ENCODE data around the gene CASKIN1.

The CASKIN1 gene

GRCh38 chr16:2223942-2224486 is 27.6 kb upstream of the CASKIN1 start:
- TF ChIP-seq CTCF (IDR thresholded peaks at IDR 0.05; ENCODE audit: insufficient read depth, low read length, poor library complexity, severe bottlenecking), result no peak
- TF ChIP-seq EZH2phosphoT487 (conservative IDR thresholded peaks at IDR 0.05; ENCODE audit: low read length), result no peak
- H3K79me2 ChIP-seq (ENCODE audit: insufficient read depth, low read length), result peaks cover 44% of the 10 kb centered on the region
- no peaks in the 10 kb centered on the region for H3K9me2 ChIP-seq (replicated peaks; ENCODE audit: insufficient read depth, low read length)
- H3K27me3 ChIP-seq (ENCODE audit: low read length), result no peaks in the 10 kb centered on the region
- H3K4me2 ChIP-seq (ENCODE audit: low read depth, low read length, poor library complexity, severe bottlenecking), result peak overlapping the region; percentile 80
- peak overlapping the region; percentile 92 for H3K4me3 ChIP-seq (ENCODE audit: insufficient read depth, low read length, poor library complexity, severe bottlenecking)
- peak overlapping the region; percentile 97 for H3K9ac ChIP-seq (ENCODE audit: low read length)
- H3F3A ChIP-seq (ENCODE audit: insufficient read depth), result peaks cover 4% of the 10 kb centered on the region; the same call in 1 of the 2 replicates
- no peaks in the 10 kb centered on the region for H3K36me3 ChIP-seq (ENCODE audit: low read length)
- H4K20me1 ChIP-seq (ENCODE audit: low read depth, low read length), result no peaks in the 10 kb centered on the region
- no peaks in the 10 kb centered on the region for H3K9me3 ChIP-seq (ENCODE audit: insufficient read depth, low read length)
- peak overlapping the region; percentile 70 for H3K27ac ChIP-seq (ENCODE audit: low read depth, low read length)
- H2AFZ ChIP-seq (ENCODE audit: low read depth, low read length, severe bottlenecking), result peak overlapping the region; percentile 50

DNA sequence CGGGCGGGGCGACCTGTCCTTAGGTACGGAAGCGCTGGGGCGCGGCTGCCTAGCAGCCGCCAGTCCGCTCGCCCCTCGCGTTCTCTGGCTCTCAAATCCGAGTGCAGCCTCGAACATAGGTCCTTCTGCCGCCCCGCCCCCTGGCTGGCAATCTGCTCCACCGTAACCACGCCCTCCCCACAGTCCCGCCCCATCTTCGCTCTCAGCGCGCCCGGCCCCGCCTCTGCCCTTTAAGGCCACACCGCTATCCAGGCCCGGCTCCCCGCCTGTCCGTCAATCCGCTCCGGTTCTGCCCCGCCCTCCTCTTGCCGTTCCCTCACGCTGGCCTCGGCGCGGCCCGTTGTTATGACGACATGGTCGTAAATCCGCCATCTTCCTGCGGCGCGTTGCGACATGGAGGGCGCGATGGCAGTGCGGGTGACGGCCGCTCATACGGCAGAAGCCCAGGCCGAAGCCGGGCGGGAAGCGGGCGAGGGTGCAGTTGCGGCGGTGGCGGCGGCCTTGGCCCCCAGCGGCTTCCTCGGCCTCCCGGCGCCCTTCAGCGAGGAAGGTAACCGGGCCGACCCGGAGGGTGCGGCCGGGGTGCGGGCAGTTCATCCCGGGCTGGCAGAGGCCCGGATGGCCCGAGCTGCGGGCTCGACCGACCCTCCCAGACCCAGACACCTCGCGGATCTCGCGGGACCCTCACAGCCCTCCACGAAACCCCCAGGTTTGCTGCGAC is 27.0 kb upstream of the CASKIN1 start, which contains the start of gene E4F1:
Gene E4F1, plus strand, starts transcription at position 371 of the 721 bp plus-strand sequence. Its CDS starts 23 bp downstream, at position 394.
- H3K9ac ChIP-seq (ENCODE audit: low read length), result peak within 1 kb of the TSS; percentile 97
- peak within 1 kb of the TSS; percentile 80 for H3K4me2 ChIP-seq (ENCODE audit: low read depth, low read length, poor library complexity, severe bottlenecking)
- peaks cover 4% of the 10 kb centered on the region; the same call in 1 of the 2 replicates for H3F3A ChIP-seq (ENCODE audit: insufficient read depth)
- no peaks in the 10 kb centered on the region for H3K36me3 ChIP-seq (ENCODE audit: low read length)
- H3K27me3 ChIP-seq (ENCODE audit: low read length), result no peaks in the 10 kb centered on the region
- no peaks in the 10 kb centered on the region for H3K9me3 ChIP-seq (ENCODE audit: insufficient read depth, low read length)
- no peak for TF ChIP-seq CTCF (IDR thresholded peaks at IDR 0.05; ENCODE audit: insufficient read depth, low read length, poor library complexity, severe bottlenecking)
- no peak for TF ChIP-seq EZH2phosphoT487 (conservative IDR thresholded peaks at IDR 0.05; ENCODE audit: low read length)
- peak within 1 kb of the TSS; percentile 92 for H3K4me3 ChIP-seq (ENCODE audit: insufficient read depth, low read length, poor library complexity, severe bottlenecking)
- H3K9me2 ChIP-seq (replicated peaks; ENCODE audit: insufficient read depth, low read length), result no peaks in the 10 kb centered on the region
- no peaks in the 10 kb centered on the region for H4K20me1 ChIP-seq (ENCODE audit: low read depth, low read length)
- peaks cover 42% of the 10 kb centered on the region for H3K79me2 ChIP-seq (ENCODE audit: insufficient read depth, low read length)
- peak within 1 kb of the TSS; percentile 71 for H2AFZ ChIP-seq (ENCODE audit: low read depth, low read length, severe bottlenecking)
- peak within 1 kb of the TSS; percentile 70 for H3K27ac ChIP-seq (ENCODE audit: low read depth, low read length)

- H4K20me1 ChIP-seq (ENCODE audit: low read depth, low read length), result no peaks in the 10 kb centered on the region
- peaks cover 13% of the 10 kb centered on the region; the same call in 1 of the 2 replicates for H3F3A ChIP-seq (ENCODE audit: insufficient read depth)
- H3K27ac ChIP-seq (ENCODE audit: low read depth, low read length), result no peak overlapping the region
- H3K4me3 ChIP-seq (ENCODE audit: insufficient read depth, low read length, poor library complexity, severe bottlenecking), result no peak overlapping the region
- H3K27me3 ChIP-seq (ENCODE audit: low read length), result no peaks in the 10 kb centered on the region
- H3K9me2 ChIP-seq (replicated peaks; ENCODE audit: insufficient read depth, low read length), result no peaks in the 10 kb centered on the region
- no peak overlapping the region for H2AFZ ChIP-seq (ENCODE audit: low read depth, low read length, severe bottlenecking)
- no peak overlapping the region for H3K4me2 ChIP-seq (ENCODE audit: low read depth, low read length, poor library complexity, severe bottlenecking)
- no peaks in the 10 kb centered on the region for H3K36me3 ChIP-seq (ENCODE audit: low read length)
- H3K79me2 ChIP-seq (ENCODE audit: insufficient read depth, low read length), result peaks cover 18% of the 10 kb centered on the region
- no peak overlapping the region for H3K9ac ChIP-seq (ENCODE audit: low read length)
- no peaks in the 10 kb centered on the region for H3K9me3 ChIP-seq (ENCODE audit: insufficient read depth, low read length)
- TF ChIP-seq CTCF (IDR thresholded peaks at IDR 0.05; ENCODE audit: insufficient read depth, low read length, poor library complexity, severe bottlenecking) (no peak), EZH2phosphoT487 (conservative IDR thresholded peaks at IDR 0.05; ENCODE audit: low read length) (no peak)
Observed at GRCh38 chr16:2216330-2216729, 19.9 kb upstream of the CASKIN1 start.
